ENCODE results near the gene NETO2. TPM values are rescaled to one million over a fixed set of nuclear protein-coding genes. Genes with fewer than 3 reads are reported as not detected.

NETO2 gene
- total and polyA plus RNA-seq, 12 donors = 1.3 to 5.3 (median 2.2) TPM

DNA sequence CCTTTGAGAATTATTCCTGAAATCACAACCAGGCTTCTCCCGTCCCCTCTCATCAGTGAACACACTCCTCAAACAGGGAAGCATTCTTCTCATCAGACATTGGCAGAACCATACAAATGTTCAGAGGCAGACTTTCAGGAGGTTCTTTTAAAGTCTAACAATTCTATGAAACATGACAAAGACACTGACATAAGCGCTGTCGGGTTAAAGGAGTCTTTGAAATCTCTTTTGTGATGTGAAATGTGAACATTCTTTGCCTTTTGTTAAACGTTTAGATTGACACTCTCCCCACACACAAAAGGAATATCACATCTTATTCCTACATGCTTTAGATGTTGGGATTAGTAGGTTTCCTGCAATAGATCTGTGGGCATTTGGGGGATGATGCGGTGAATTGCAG, 63.9 kb downstream of the NETO2 start:
- 69 to 72% methylated on average over 5 of the region's 5 CpGs for WGBS, 2 donors
- no peak overlapping the region for H3K27ac ChIP-seq
- no peaks in the 10 kb centered on the region for H3K4me1 ChIP-seq
- H3K36me3 ChIP-seq = peaks cover 0 to 5% (median 0%) of the 10 kb centered on the region in 9 donors
- DNase-seq (no peak), ATAC-seq (no peak)
- H3K27me3 ChIP-seq = no peaks in the 10 kb centered on the region
- no peak overlapping the region for H3K4me3 ChIP-seq
- no peaks in the 10 kb centered on the region for H3K9me3 ChIP-seq
- intact Hi-C loops (cut with DNase I) = loop anchor here in 1 of 10 donors (10.0 kb wide), 1 partner anchor 245 kb away; the partner anchor contains the start of gene C16orf87
- no peak for TF ChIP-seq CTCF (IDR thresholded peaks at IDR 0.05)

DNA sequence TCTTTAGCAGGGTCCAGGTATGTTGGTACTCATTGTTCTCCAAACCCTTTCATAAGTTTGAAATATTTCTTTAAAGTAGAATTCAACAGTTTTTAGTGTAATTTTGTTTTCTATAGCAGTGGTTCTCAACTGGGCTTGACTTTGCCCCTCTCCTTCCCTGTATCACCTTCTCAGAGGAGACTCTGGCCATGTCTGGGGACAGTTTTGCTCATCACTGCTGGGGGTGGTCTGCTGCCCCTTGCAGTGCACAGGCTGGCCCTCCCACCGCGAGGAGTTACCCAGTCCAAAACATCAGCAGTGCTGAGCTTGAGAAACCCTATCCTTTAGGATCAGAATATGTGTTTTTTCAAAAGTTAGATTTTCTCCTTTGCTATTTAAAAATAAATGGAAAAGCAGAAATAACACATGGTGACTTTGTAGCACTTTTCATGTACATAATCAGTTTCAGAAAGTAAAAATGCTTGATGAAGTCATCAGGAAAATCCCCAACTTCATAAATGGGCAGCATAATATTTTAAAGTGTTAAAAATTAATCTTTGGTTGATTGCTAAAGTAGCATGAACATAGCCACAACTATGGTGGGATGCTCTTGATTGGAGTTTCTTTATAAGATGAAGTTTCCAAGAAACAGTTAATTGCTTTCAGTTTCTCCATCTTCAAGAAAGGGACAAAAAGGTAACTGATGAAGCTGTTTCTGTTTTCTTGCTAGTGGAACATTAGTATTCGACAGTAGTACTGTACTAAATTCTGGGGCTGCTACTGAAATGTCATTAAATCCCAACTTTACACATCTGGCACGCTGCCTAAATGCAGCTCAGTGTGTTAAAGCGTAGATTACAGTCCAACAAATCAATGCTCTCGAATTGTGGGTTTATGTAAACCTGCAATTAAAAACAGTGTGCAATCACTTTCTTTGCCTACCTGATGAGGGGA, 70.3 kb downstream of the NETO2 start:
- intact Hi-C loops (cut with DNase I) = no loop called here
- DNase-seq = no peak
- WGBS, 2 donors = 79 to 80% methylated on average over 6 of the region's 6 CpGs

DNA sequence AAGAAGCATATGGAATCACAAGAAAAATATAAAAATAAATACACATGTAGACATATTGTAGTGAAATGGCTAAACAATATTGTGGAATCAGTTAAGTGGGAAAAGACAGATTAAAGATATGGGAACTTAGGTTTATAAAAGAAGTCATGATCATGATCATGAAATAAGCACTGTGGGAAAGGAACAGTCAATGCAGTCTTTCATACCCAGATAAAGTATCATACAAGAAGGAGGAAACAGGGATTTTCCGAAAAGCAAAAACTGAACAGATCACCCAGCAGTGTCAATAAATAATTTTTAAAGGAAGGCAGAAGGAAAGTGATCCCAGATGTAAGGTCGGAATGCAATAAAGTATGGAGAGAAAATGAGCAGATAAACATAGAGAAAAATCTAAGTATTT, 71.6 kb downstream of the NETO2 start:
- Histone ChIP-seq H3K4me1 (peaks cover 0 to 4% (median 0%) of the 10 kb centered on the region in 9 donors), H3K9me3 (peaks cover 0 to 7% (median 0%) of the 10 kb centered on the region in 11 donors), H3K27ac (no peak overlapping the region), H3K27me3 (no peaks in the 10 kb centered on the region), H3K4me3 (no peak overlapping the region), H3K36me3 (no peaks in the 10 kb centered on the region)
- DNase-seq (no peak), ATAC-seq (no peak)
- no peak for TF ChIP-seq CTCF (IDR thresholded peaks at IDR 0.05)
- WGBS, 2 donors = 92% methylated on average over 2 of the region's 2 CpGs
- intact Hi-C loops (cut with DNase I) = no loop called here

More for the DNA sequence above, 70.3 kb downstream of the NETO2 start:
- ATAC-seq = no peak
- no peak for TF ChIP-seq CTCF (IDR thresholded peaks at IDR 0.05)
- Histone ChIP-seq H3K9me3 (peaks cover 0 to 7% (median 0%) of the 10 kb centered on the region in 11 donors), H3K4me1 (peaks cover 0 to 4% (median 0%) of the 10 kb centered on the region in 9 donors), H3K27me3 (no peaks in the 10 kb centered on the region), H3K36me3 (no peaks in the 10 kb centered on the region), H3K27ac (no peak overlapping the region), H3K4me3 (no peak overlapping the region)

- ATAC-seq (no peak), DNase-seq (no peak)
- H3K4me1 ChIP-seq = peaks cover 0 to 4% (median 0%) of the 10 kb centered on the region in 9 donors
- WGBS, 2 donors = 91% methylated on average over 11 of the region's 11 CpGs
- no peak for TF ChIP-seq CTCF (IDR thresholded peaks at IDR 0.05)
- intact Hi-C loops (cut with DNase I) = no loop called here
- H3K4me3 ChIP-seq = no peak overlapping the region
- H3K27ac ChIP-seq = no peak overlapping the region
- H3K36me3 ChIP-seq = no peaks in the 10 kb centered on the region
- H3K27me3 ChIP-seq = no peaks in the 10 kb centered on the region
- H3K9me3 ChIP-seq = peaks cover 0 to 7% (median 0%) of the 10 kb centered on the region in 11 donors
These were observed 73.7 kb downstream of the NETO2 start for GRCh38 chr16:47069841-47070584.
